ENCODE results near the gene GPR39. TPM values are rescaled to one million over a fixed set of nuclear protein-coding genes. Genes with fewer than 3 reads are reported as not detected.

Gene GPR39
- total and polyA plus RNA-seq, 7 experiments from 2014 or later, result not detected

GRCh38 chr2:132426656-132427055, 10.1 kb downstream of the GPR39 start:
- no peak for DNase-seq
- H3K27ac ChIP-seq (ENCODE audit: low read depth, low read length), result no peak overlapping the region
- Mint-ChIP-seq H3K9me3 (peaks cover 0 to 21% (median 3%) of the 10 kb centered on the region in 11 donors), H3K4me1 (no peaks in the 10 kb centered on the region), H3K4me3 (no peak overlapping the region), H3K27me3 (peaks cover 0 to 10% (median 6%) of the 10 kb centered on the region in 5 donors), H3K27ac (no peak overlapping the region), H3K36me3 (peaks cover 0 to 5% (median 0%) of the 10 kb centered on the region in 5 donors)
- H3K4me1 ChIP-seq (ENCODE audit: control insufficient read depth in 2 of 2, insufficient read depth in 2 of 2, low read length in 2 of 2), result no peaks in the 10 kb centered on the region
- no peak overlapping the region for H3K4me3 ChIP-seq (ENCODE audit: low read length)
- no peaks in the 10 kb centered on the region for H3K9me3 ChIP-seq (ENCODE audit: control insufficient read depth in 2 of 3, low read length in 3 of 3)
- no peak for ATAC-seq
- no peaks in the 10 kb centered on the region for H3K36me3 ChIP-seq (ENCODE audit: control insufficient read depth in 2 of 3, insufficient read depth in 3 of 3, low read length in 3 of 3)
- intact Hi-C loops (cut with micrococcal nuclease), result no loop called here
- no peaks in the 10 kb centered on the region for H3K27me3 ChIP-seq (ENCODE audit: control insufficient read depth in 2 of 2, insufficient read depth in 2 of 2, low read length in 2 of 2)
- ChIA-PET POLR2A (no interaction called here), CTCF (no interaction called here)

DNA sequence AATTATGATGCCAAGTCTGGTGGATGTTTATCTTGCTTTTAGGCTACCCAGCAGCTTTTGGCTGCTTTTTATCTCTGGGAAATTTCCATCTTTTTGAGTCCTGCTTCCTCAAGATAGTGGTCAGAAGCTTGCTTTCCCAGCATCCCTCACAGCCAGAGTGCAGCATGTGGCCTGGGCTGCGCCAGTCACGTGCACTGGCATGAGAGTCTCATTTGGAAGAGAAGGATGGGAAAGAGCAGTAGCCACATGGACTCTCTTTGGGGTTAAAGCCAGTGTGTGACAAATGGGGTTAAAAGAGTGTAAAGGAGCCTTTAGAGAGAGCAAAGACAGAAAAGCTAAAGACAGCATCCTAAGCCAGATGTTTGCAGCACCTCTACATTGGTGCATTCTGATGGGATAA, 12.7 kb downstream of the GPR39 start:
- Histone ChIP-seq H3K4me3 (ENCODE audit: low read length) (no peak overlapping the region), H3K9me3 (ENCODE audit: control insufficient read depth in 2 of 3, low read length in 3 of 3) (no peaks in the 10 kb centered on the region), H3K27ac (ENCODE audit: low read depth, low read length) (no peak overlapping the region), H3K4me1 (ENCODE audit: control insufficient read depth in 2 of 2, insufficient read depth in 2 of 2, low read length in 2 of 2) (no peaks in the 10 kb centered on the region), H3K27me3 (ENCODE audit: control insufficient read depth in 2 of 2, insufficient read depth in 2 of 2, low read length in 2 of 2) (no peaks in the 10 kb centered on the region), H3K36me3 (ENCODE audit: control insufficient read depth in 2 of 3, insufficient read depth in 3 of 3, low read length in 3 of 3) (no peaks in the 10 kb centered on the region)
- Mint-ChIP-seq H3K9me3 (peaks cover 0 to 19% (median 3%) of the 10 kb centered on the region in 11 donors), H3K27ac (no peak overlapping the region), H3K4me1 (no peaks in the 10 kb centered on the region), H3K4me3 (no peak overlapping the region), H3K36me3 (peaks cover 0 to 5% (median 0%) of the 10 kb centered on the region in 5 donors), H3K27me3 (peaks cover 0 to 12% (median 8%) of the 10 kb centered on the region in 5 donors)
- POLR2A ChIA-PET, result no interaction called here
- CTCF ChIA-PET, result no interaction called here
- no peak for DNase-seq
- no peak for ATAC-seq
- intact Hi-C loops (cut with micrococcal nuclease), result no loop called here

DNA sequence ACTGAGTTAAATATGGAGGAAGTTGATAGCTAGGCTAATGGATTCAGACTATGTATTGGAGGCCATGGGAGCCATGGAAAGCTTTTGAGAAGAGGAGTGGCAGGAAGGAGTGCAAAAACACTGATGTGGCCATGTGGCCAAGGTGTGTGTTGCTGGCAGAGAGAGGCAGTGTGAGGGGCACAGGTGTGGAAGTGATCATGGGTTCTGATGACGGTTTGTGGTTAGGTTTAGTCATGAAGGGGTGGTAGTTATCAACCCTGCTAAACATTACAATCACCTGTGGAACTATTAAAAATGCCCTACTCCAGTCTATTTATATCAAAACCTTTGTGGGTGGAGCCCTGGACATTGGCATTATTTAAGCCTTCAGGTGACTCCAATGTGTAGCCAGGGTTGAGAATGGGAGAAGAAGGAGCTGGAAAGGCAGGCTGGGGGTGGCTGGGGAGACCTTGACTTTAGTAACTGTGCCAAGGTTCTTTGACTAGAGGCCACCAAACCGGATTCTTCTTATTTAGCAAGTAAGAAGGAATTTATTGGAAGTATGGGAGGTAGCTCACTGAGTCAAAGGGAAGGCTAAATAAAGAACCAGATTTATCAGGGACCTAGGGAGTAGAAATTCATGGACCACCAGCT, 13.5 kb downstream of the GPR39 start:
- DNase-seq (no peak), ATAC-seq (no peak)
- Histone ChIP-seq H3K36me3 (ENCODE audit: control insufficient read depth in 2 of 3, insufficient read depth in 3 of 3, low read length in 3 of 3) (no peaks in the 10 kb centered on the region), H3K9me3 (ENCODE audit: control insufficient read depth in 2 of 3, low read length in 3 of 3) (no peaks in the 10 kb centered on the region), H3K27me3 (ENCODE audit: control insufficient read depth in 2 of 2, insufficient read depth in 2 of 2, low read length in 2 of 2) (no peaks in the 10 kb centered on the region), H3K4me1 (ENCODE audit: control insufficient read depth in 2 of 2, insufficient read depth in 2 of 2, low read length in 2 of 2) (no peaks in the 10 kb centered on the region), H3K4me3 (ENCODE audit: low read length) (no peak overlapping the region), H3K27ac (ENCODE audit: low read depth, low read length) (no peak overlapping the region)
- ChIA-PET POLR2A (no interaction called here), CTCF (no interaction called here)
- no peak overlapping the region for H3K27ac Mint-ChIP-seq
- no peak overlapping the region for H3K4me3 Mint-ChIP-seq
- peaks cover 0 to 12% (median 8%) of the 10 kb centered on the region in 5 donors for H3K27me3 Mint-ChIP-seq
- peaks cover 0 to 17% (median 3%) of the 10 kb centered on the region in 11 donors for H3K9me3 Mint-ChIP-seq
- no peaks in the 10 kb centered on the region for H3K4me1 Mint-ChIP-seq
- peaks cover 0 to 5% (median 0%) of the 10 kb centered on the region in 5 donors for H3K36me3 Mint-ChIP-seq
- intact Hi-C loops (cut with micrococcal nuclease), result no loop called here

- H3K4me3 ChIP-seq (ENCODE audit: low read length), result no peak overlapping the region
- H3K4me1 Mint-ChIP-seq, result no peaks in the 10 kb centered on the region
- ChIA-PET POLR2A (no interaction called here), CTCF (no interaction called here)
- peaks cover 0 to 12% (median 8%) of the 10 kb centered on the region in 5 donors for H3K27me3 Mint-ChIP-seq
- H3K9me3 Mint-ChIP-seq, result peaks cover 0 to 17% (median 3%) of the 10 kb centered on the region in 11 donors
- no peak overlapping the region for H3K27ac Mint-ChIP-seq
- no peak overlapping the region for H3K4me3 Mint-ChIP-seq
- ATAC-seq (no peak), DNase-seq (no peak)
- H3K27me3 ChIP-seq (ENCODE audit: control insufficient read depth in 2 of 2, insufficient read depth in 2 of 2, low read length in 2 of 2), result no peaks in the 10 kb centered on the region
- no peak overlapping the region for H3K27ac ChIP-seq (ENCODE audit: low read depth, low read length)
- no peaks in the 10 kb centered on the region for H3K4me1 ChIP-seq (ENCODE audit: control insufficient read depth in 2 of 2, insufficient read depth in 2 of 2, low read length in 2 of 2)
- no peaks in the 10 kb centered on the region for H3K9me3 ChIP-seq (ENCODE audit: control insufficient read depth in 2 of 3, low read length in 3 of 3)
- H3K36me3 ChIP-seq (ENCODE audit: control insufficient read depth in 2 of 3, insufficient read depth in 3 of 3, low read length in 3 of 3), result no peaks in the 10 kb centered on the region
- H3K36me3 Mint-ChIP-seq, result peaks cover 0 to 5% (median 0%) of the 10 kb centered on the region in 5 donors
- intact Hi-C loops (cut with micrococcal nuclease), result no loop called here
Measured at GRCh38 chr2:132430895-132431294, 14.3 kb downstream of the GPR39 start.

- H3K27me3 Mint-ChIP-seq, result no peaks in the 10 kb centered on the region
- POLR2A ChIA-PET, result no interaction called here
- DNase-seq, result no peak
- Histone ChIP-seq H3K27ac (ENCODE audit: low read depth, low read length) (no peak overlapping the region), H3K4me1 (ENCODE audit: control insufficient read depth in 2 of 2, insufficient read depth in 2 of 2, low read length in 2 of 2) (no peaks in the 10 kb centered on the region), H3K9me3 (ENCODE audit: control insufficient read depth in 2 of 3, low read length in 3 of 3) (no peaks in the 10 kb centered on the region), H3K27me3 (ENCODE audit: control insufficient read depth in 2 of 2, insufficient read depth in 2 of 2, low read length in 2 of 2) (no peaks in the 10 kb centered on the region), H3K4me3 (ENCODE audit: low read length) (no peak overlapping the region), H3K36me3 (ENCODE audit: control insufficient read depth in 2 of 3, insufficient read depth in 3 of 3, low read length in 3 of 3) (no peaks in the 10 kb centered on the region)
- H3K4me1 Mint-ChIP-seq, result no peaks in the 10 kb centered on the region
- ATAC-seq, result no peak
- no peaks in the 10 kb centered on the region for H3K36me3 Mint-ChIP-seq
- intact Hi-C loops (cut with micrococcal nuclease), result no loop called here
- H3K9me3 Mint-ChIP-seq, result peaks cover 0 to 6% (median 0%) of the 10 kb centered on the region in 11 donors
- CTCF ChIA-PET, result no interaction called here
- no peak overlapping the region for H3K27ac Mint-ChIP-seq
- no peak overlapping the region for H3K4me3 Mint-ChIP-seq
Measured at GRCh38 chr2:132437852-132438669, 21.5 kb downstream of the GPR39 start.

- POLR2A ChIA-PET, result no interaction called here
- Histone ChIP-seq H3K36me3 (ENCODE audit: control insufficient read depth in 2 of 3, insufficient read depth in 3 of 3, low read length in 3 of 3) (no peaks in the 10 kb centered on the region), H3K27me3 (ENCODE audit: control insufficient read depth in 2 of 2, insufficient read depth in 2 of 2, low read length in 2 of 2) (no peaks in the 10 kb centered on the region), H3K9me3 (ENCODE audit: control insufficient read depth in 2 of 3, low read length in 3 of 3) (no peaks in the 10 kb centered on the region), H3K4me1 (ENCODE audit: control insufficient read depth in 2 of 2, insufficient read depth in 2 of 2, low read length in 2 of 2) (no peaks in the 10 kb centered on the region), H3K4me3 (ENCODE audit: low read length) (no peak overlapping the region), H3K27ac (ENCODE audit: low read depth, low read length) (no peak overlapping the region)
- ATAC-seq (no peak), DNase-seq (no peak)
- H3K27me3 Mint-ChIP-seq, result no peaks in the 10 kb centered on the region
- intact Hi-C loops (cut with micrococcal nuclease), result no loop called here
- no peaks in the 10 kb centered on the region for H3K4me1 Mint-ChIP-seq
- no peaks in the 10 kb centered on the region for H3K36me3 Mint-ChIP-seq
- no peak overlapping the region for H3K4me3 Mint-ChIP-seq
- CTCF ChIA-PET, result no interaction called here
- H3K27ac Mint-ChIP-seq, result no peak overlapping the region
- H3K9me3 Mint-ChIP-seq, result peaks cover 0 to 6% (median 0%) of the 10 kb centered on the region in 11 donors
Measured at GRCh38 chr2:132438691-132439090, 22.1 kb downstream of the GPR39 start.
